IMR-90 (cell line): Measurements from ENCODE around the gene ZFAND5. TPM values are rescaled to one million over a fixed set of nuclear protein-coding genes. Genes with fewer than 3 reads are reported as not detected.
A peak's percentile ranks its signal among the peaks of the same experiment; 100 is the strongest.

Source experiments
- ATAC-seq: fragments of 200-7000 bp; cut with Tn5 transposase; 2 replicates; pipeline ENCODE4 v1.9.1; 2020; ENCODE audit warnings: low read depth, mild to moderate bottlenecking, moderate library complexity
- BruUV-seq: library from RNA; stranded (reverse); fragments of 400-500 nt; replicated peaks from 2 replicates; lab custom pipeline; 2021; lab: Mats Ljungman, UMichigan
- CTCF ChIA-PET: fragments of 300-600 bp; formaldehyde crosslinking; extraction: SDS; loops from one replicate; lab custom pipeline; 2021; ENCODE audit warnings: antibody characterized with exemption; lab: Yijun Ruan, JAX
- POLR2A ChIA-PET: fragments of 300-600 bp; sonication (Branson Sonifier 250); formaldehyde crosslinking; loops from one replicate; lab custom pipeline; 2022; ENCODE audit warnings: antibody characterized with exemption; ENCODE audit not compliant: unreplicated experiment; lab: Charles Lee
- DNase-seq: peaks from one replicate; pipeline ENCODE4 v3.0.0; 2013
- H2AFZ ChIP-seq: replicated peaks from 2 replicates; pipeline ENCODE3; 2013; ENCODE audit warnings: low read length, mild to moderate bottlenecking; ENCODE audit not compliant: poor library complexity
- H2AK5ac ChIP-seq: 2 replicates; pipeline ENCODE4 v1.6.1; 2013; ENCODE audit warnings: low read depth, low read length, inconsistent platforms
- H2AK9ac ChIP-seq: replicated peaks from 2 replicates; pipeline ENCODE3; 2013; ENCODE audit warnings: mild to moderate bottlenecking, low read depth, low read length, moderate library complexity; ENCODE audit not compliant: poor library complexity
- H2BK120ac ChIP-seq: 2 replicates; pipeline ENCODE4 v1.6.1; 2013; ENCODE audit warnings: low read depth, low read length, inconsistent platforms
- H2BK15ac ChIP-seq: 3 replicates; pipeline ENCODE4 v1.6.1; 2013; ENCODE audit warnings: low read depth, low read length, inconsistent platforms
- H2BK20ac ChIP-seq: 2 replicates; pipeline ENCODE4 v1.6.1; 2013; ENCODE audit warnings: low read depth, mild to moderate bottlenecking, inconsistent platforms, low read length, moderate library complexity
- H2BK5ac ChIP-seq: 2 replicates; pipeline ENCODE4 v1.6.1; 2013; ENCODE audit warnings: mild to moderate bottlenecking, low read depth, low read length, inconsistent platforms; ENCODE audit not compliant: poor library complexity, severe bottlenecking
- H3K14ac ChIP-seq: replicated peaks from 2 replicates; pipeline ENCODE4 v1.6.1; 2013; ENCODE audit warnings: low read depth, low read length, inconsistent platforms
- H3K18ac ChIP-seq: 2 replicates; pipeline ENCODE4 v1.6.1; 2013; ENCODE audit warnings: low read depth, low read length, control low read depth
- H3K23ac ChIP-seq: 2 replicates; pipeline ENCODE4 v1.6.1; 2013; ENCODE audit warnings: low read depth, low read length, inconsistent platforms
- H3K27ac ChIP-seq: 2 replicates; pipeline ENCODE4 v1.5.1; 2013; ENCODE audit warnings: mild to moderate bottlenecking, control low read depth, low read length; ENCODE audit not compliant: insufficient read depth
- H3K27me3 ChIP-seq: 2 replicates; pipeline ENCODE4 v1.6.1; 2013; ENCODE audit warnings: low read length; ENCODE audit not compliant: control insufficient read depth, insufficient read depth
- H3K36me3 ChIP-seq: 2 replicates; pipeline ENCODE4 v1.6.1; 2013; ENCODE audit warnings: low read length, mixed read lengths; ENCODE audit not compliant: control insufficient read depth, insufficient read depth
- H3K4ac ChIP-seq: 2 replicates; pipeline ENCODE4 v1.6.1; 2013; ENCODE audit warnings: low read depth, low read length, inconsistent platforms
- H3K4me1 ChIP-seq: 2 replicates; pipeline ENCODE4 v1.6.1; 2013; ENCODE audit warnings: low read length, mixed read lengths; ENCODE audit not compliant: control insufficient read depth, insufficient read depth
- H3K4me2 ChIP-seq: 2 replicates; pipeline ENCODE4 v1.6.1; 2013; ENCODE audit warnings: low read depth, mild to moderate bottlenecking, control low read depth, low read length, moderate library complexity
- H3K4me3 ChIP-seq: 2 replicates; pipeline ENCODE4 v1.5.1; 2013; ENCODE audit warnings: low read depth, mild to moderate bottlenecking, control low read depth, low read length, moderate library complexity; ENCODE audit not compliant: insufficient read depth
- H3K56ac ChIP-seq: 2 replicates; pipeline ENCODE4 v1.6.1; 2013; ENCODE audit warnings: low read length, inconsistent platforms; ENCODE audit not compliant: insufficient read depth; ENCODE audit errors: extremely low read depth
- H3K79me1 ChIP-seq, 2 experiments: 2 replicates each; pipeline ENCODE4 v1.6.1; 2013; ENCODE audit warnings: low read length in 2 of 2, inconsistent platforms in 1 of 2, low read depth in 1 of 2
- H3K9ac ChIP-seq: 2 replicates; pipeline ENCODE4 v1.6.1; 2013; ENCODE audit warnings: low read depth, low read length, control low read depth
- H3K9me1 ChIP-seq: 2 replicates; pipeline ENCODE4 v1.6.1; 2013; ENCODE audit warnings: low read length, inconsistent platforms; ENCODE audit not compliant: insufficient read depth
- H3K9me3 ChIP-seq: 2 replicates; pipeline ENCODE4 v1.6.1; 2013; ENCODE audit warnings: low read length; ENCODE audit not compliant: control insufficient read depth, insufficient read depth
- H4K20me1 ChIP-seq: 2 replicates; pipeline ENCODE4 v1.6.1; 2013; ENCODE audit warnings: low read length, inconsistent platforms; ENCODE audit not compliant: insufficient read depth
- H4K5ac ChIP-seq: 2 replicates; pipeline ENCODE4 v1.6.1; 2013; ENCODE audit warnings: mild to moderate bottlenecking, low read depth, low read length, control low read depth
- H4K8ac ChIP-seq, 2 experiments: 2 replicates each; pipeline ENCODE4 v1.6.1; 2013; ENCODE audit warnings: low read depth in 2 of 2, low read length in 2 of 2, control low read depth in 1 of 2, inconsistent platforms in 1 of 2
- H4K91ac ChIP-seq: 2 replicates; pipeline ENCODE4 v1.6.1; 2013; ENCODE audit warnings: low read depth, low read length, inconsistent platforms; ENCODE audit not compliant: insufficient read depth
- BHLHE40 ChIP-seq: fragments of 150-350 bp; IDR thresholded peaks from 2 replicates; pipeline ENCODE4 v1.6.1; 2016; ENCODE audit warnings: mild to moderate bottlenecking, low read depth, low read length
- CEBPB ChIP-seq: IDR thresholded peaks from 2 replicates; pipeline ENCODE4 v1.6.1; 2012; ENCODE audit warnings: low read depth, low read length, improper control_type of control experiment
- CHD1 ChIP-seq: IDR thresholded peaks from 2 replicates; pipeline ENCODE4 v1.6.1; 2012; ENCODE audit warnings: low read depth, low read length, improper control_type of control experiment
- FOS ChIP-seq: fragments of 150-350 bp; IDR thresholded peaks from 2 replicates; pipeline ENCODE4 v1.6.1; 2016; ENCODE audit warnings: low read depth, low read length
- MAFK ChIP-seq: IDR thresholded peaks from 2 replicates; pipeline ENCODE4 v1.6.1; 2012; ENCODE audit warnings: low read depth, low read length, improper control_type of control experiment
- MAZ ChIP-seq: IDR thresholded peaks from 2 replicates; pipeline ENCODE4 v1.6.1; 2012; ENCODE audit warnings: low read depth, mild to moderate bottlenecking, low read length, improper control_type of control experiment, moderate library complexity, borderline replicate concordance
- MXI1 ChIP-seq: IDR thresholded peaks from 2 replicates; pipeline ENCODE4 v1.6.1; 2012; ENCODE audit warnings: low read depth, mild to moderate bottlenecking, low read length, moderate library complexity, borderline replicate concordance
- NFE2L2 ChIP-seq: fragments of 150-350 bp; IDR thresholded peaks from 2 replicates; pipeline ENCODE4 v1.6.1; 2016; ENCODE audit warnings: low read depth, mild to moderate bottlenecking, low read length
- POLR2A ChIP-seq: IDR thresholded peaks from 2 replicates; pipeline ENCODE4 v1.6.1; 2012; ENCODE audit warnings: mild to moderate bottlenecking, low read depth, low read length
- RAD21 ChIP-seq: IDR thresholded peaks from 2 replicates; pipeline ENCODE4 v1.6.1; 2012; ENCODE audit warnings: low read length, improper control_type of control experiment
- RCOR1 ChIP-seq: IDR thresholded peaks from 2 replicates; pipeline ENCODE4 v1.6.1; 2012; ENCODE audit warnings: mild to moderate bottlenecking, low read length, improper control_type of control experiment; ENCODE audit not compliant: insufficient replicate concordance
- RFX5 ChIP-seq: IDR thresholded peaks from 2 replicates; pipeline ENCODE4 v1.8.0; 2012; ENCODE audit warnings: low read depth, mild to moderate bottlenecking, low read length, moderate library complexity
- SMC3 ChIP-seq: fragments of 150-350 bp; IDR thresholded peaks from 2 replicates; pipeline ENCODE4 v1.6.1; 2016; ENCODE audit warnings: low read depth, mild to moderate bottlenecking, antibody characterized with exemption, low read length, moderate library complexity
- whole genome bisulfite sequencing, 2 experiments: methylation state at CpG; one replicate each; pipeline versions ENCODE4 v1.1.5 to v1.1.7; 2013; ENCODE audit warnings: missing lambda C conversion rate in 2 of 2; ENCODE audit not compliant: insufficient read length in 1 of 2; ENCODE audit errors: extremely low coverage in 2 of 2; 5-methylcytosine and 5-hydroxymethylcytosine counted together
- dilution Hi-C: fragments of 300-500 bp; cut with HindIII; formaldehyde crosslinking; loops from one replicate; pipeline ENCODE4 v1.14.3; 2018; ENCODE audit warnings: low sequenced_read_pairs; ENCODE audit not compliant: unreplicated experiment
- in situ Hi-C: fragments of 300-500 bp; cut with MboI; formaldehyde crosslinking; loops from 3 replicates; pipeline ENCODE4 v1.14.3; 2019; ENCODE audit warnings: low sequenced_read_pairs, inconsistent platforms, mixed read lengths
- intact Hi-C: fragments of 100-400 bp; cut with micrococcal nuclease; formaldehyde crosslinking; loops from 2 replicates; pipeline ENCODE4 v1.10.0; 2022
- polyA plus RNA-seq, 3 experiments: library from polyadenylated mRNA; depleted of rRNA; stranded (reverse); fragments of >200 nt; gene quantifications; 2 replicates each; pipeline ENCODE4 v1.2.3, GENCODE V29; 2012; ENCODE audit warnings: low replicate concordance in 1 of 3
- total RNA-seq: library from RNA; depleted of rRNA; stranded (reverse); fragments of >200 nt; gene quantifications from 2 replicates; pipeline ENCODE4 v1.2.3, GENCODE V29; 2012
- TF ChIP-seq, protein P1 (sequence below): conservative IDR thresholded peaks from 2 replicates; pipeline ENCODE4 v1.5.1; 2012; ENCODE audit warnings: mild to moderate bottlenecking, low read depth, low read length, improper control_type of control experiment
- TF ChIP-seq, protein P2 (sequence below): fragments of 150-350 bp; IDR thresholded peaks from 2 replicates; pipeline ENCODE4 v1.6.1; 2016; ENCODE audit warnings: low read depth, mild to moderate bottlenecking, low read length, moderate library complexity, borderline replicate concordance
- TF ChIP-seq, protein P3 (sequence below): fragments of 150-350 bp; IDR thresholded peaks from 2 replicates; pipeline ENCODE4 v1.6.1; 2017; ENCODE audit warnings: mild to moderate bottlenecking, antibody characterized with exemption, low read length, low read depth

ZFAND5 gene
- total and polyA plus RNA-seq, 2 of the 4 experiments (the other 2 are of a cell fraction), result 35.8 to 85.2 TPM

DNA sequence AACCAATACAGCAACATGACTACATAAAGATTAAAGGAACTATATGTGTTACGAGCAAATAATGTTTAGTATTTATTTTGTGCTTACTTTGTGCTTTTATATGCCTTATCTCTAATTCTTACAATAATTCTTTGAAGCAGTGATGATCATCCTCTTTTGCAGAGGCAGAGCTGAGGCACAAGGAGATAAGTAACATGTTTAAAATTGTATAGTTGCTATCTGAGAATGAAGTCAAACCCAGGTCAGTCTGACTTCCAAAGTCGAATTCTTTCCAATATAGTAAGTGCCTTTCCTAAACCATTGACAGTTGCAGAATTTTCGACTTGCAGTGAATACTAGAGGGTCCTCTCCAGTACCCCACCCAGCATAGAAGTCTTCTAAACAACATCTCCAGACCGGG is 12.0 kb upstream of the ZFAND5 start:
- dilution Hi-C loops, result no loop called here
- CTCF ChIA-PET, result no interaction called here
- no CpG with 5 or more reads among the region's 4 CpGs for WGBS, 2 experiments

More for the DNA sequence above, 12.0 kb upstream of the ZFAND5 start:
- no peaks in the 10 kb centered on the region for H4K20me1 ChIP-seq
- no peak overlapping the region for H2AK5ac ChIP-seq
- no peaks in the 10 kb centered on the region for H3K9me1 ChIP-seq
- no peak overlapping the region for H4K8ac ChIP-seq
- H3K27me3 ChIP-seq, result no peaks in the 10 kb centered on the region
- H2AFZ ChIP-seq, result no peak overlapping the region
- no peak overlapping the region for H3K56ac ChIP-seq
- peak overlapping the region; percentile 6; the same call in 1 of the 2 replicates for H4K91ac ChIP-seq
- in situ Hi-C loops, result no loop called here
- H2BK120ac ChIP-seq, result no peak overlapping the region
- H3K4me1 ChIP-seq, result peaks cover 8% of the 10 kb centered on the region
- H3K4me2 ChIP-seq, result no peak overlapping the region
- H3K36me3 ChIP-seq, result no peaks in the 10 kb centered on the region
- H3K18ac ChIP-seq, result no peak overlapping the region; the same call in 1 of the 2 replicates
- H3K23ac ChIP-seq, result no peak overlapping the region
- no peak overlapping the region for H2BK5ac ChIP-seq
- ATAC-seq (no peak), DNase-seq (no peak)
- BruUV-seq, result no TSS peak
- no peak for TF ChIP-seq RCOR1
- TF ChIP-seq MAZ, result no peak
- no peak for TF ChIP-seq MXI1
- TF ChIP-seq, protein P1, sequence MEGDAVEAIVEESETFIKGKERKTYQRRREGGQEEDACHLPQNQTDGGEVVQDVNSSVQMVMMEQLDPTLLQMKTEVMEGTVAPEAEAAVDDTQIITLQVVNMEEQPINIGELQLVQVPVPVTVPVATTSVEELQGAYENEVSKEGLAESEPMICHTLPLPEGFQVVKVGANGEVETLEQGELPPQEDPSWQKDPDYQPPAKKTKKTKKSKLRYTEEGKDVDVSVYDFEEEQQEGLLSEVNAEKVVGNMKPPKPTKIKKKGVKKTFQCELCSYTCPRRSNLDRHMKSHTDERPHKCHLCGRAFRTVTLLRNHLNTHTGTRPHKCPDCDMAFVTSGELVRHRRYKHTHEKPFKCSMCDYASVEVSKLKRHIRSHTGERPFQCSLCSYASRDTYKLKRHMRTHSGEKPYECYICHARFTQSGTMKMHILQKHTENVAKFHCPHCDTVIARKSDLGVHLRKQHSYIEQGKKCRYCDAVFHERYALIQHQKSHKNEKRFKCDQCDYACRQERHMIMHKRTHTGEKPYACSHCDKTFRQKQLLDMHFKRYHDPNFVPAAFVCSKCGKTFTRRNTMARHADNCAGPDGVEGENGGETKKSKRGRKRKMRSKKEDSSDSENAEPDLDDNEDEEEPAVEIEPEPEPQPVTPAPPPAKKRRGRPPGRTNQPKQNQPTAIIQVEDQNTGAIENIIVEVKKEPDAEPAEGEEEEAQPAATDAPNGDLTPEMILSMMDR, result no peak
- no peak for TF ChIP-seq CEBPB
- no peak for TF ChIP-seq SMC3
- TF ChIP-seq RAD21, result no peak
- TF ChIP-seq BHLHE40, result no peak
- TF ChIP-seq RFX5, result no peak
- no peak for TF ChIP-seq NFE2L2
- TF ChIP-seq CHD1, result no peak
- TF ChIP-seq, protein P2, sequence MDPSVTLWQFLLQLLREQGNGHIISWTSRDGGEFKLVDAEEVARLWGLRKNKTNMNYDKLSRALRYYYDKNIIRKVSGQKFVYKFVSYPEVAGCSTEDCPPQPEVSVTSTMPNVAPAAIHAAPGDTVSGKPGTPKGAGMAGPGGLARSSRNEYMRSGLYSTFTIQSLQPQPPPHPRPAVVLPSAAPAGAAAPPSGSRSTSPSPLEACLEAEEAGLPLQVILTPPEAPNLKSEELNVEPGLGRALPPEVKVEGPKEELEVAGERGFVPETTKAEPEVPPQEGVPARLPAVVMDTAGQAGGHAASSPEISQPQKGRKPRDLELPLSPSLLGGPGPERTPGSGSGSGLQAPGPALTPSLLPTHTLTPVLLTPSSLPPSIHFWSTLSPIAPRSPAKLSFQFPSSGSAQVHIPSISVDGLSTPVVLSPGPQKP, result no peak
- TF ChIP-seq FOS, result no peak
- TF ChIP-seq POLR2A, result no peak
- TF ChIP-seq MAFK, result no peak
- TF ChIP-seq, protein P3, sequence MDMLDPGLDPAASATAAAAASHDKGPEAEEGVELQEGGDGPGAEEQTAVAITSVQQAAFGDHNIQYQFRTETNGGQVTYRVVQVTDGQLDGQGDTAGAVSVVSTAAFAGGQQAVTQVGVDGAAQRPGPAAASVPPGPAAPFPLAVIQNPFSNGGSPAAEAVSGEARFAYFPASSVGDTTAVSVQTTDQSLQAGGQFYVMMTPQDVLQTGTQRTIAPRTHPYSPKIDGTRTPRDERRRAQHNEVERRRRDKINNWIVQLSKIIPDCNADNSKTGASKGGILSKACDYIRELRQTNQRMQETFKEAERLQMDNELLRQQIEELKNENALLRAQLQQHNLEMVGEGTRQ, result no peak
- no peaks in the 10 kb centered on the region for H3K9me3 ChIP-seq
- peak overlapping the region; percentile 5; the same call in 1 of the 2 replicates for H2BK20ac ChIP-seq
- no peak overlapping the region for H3K27ac ChIP-seq
- no peak overlapping the region for H2AK9ac ChIP-seq
- no peak overlapping the region; the same call in 1 of the 2 replicates for H4K5ac ChIP-seq
- POLR2A ChIA-PET, result no interaction called here
- no peak overlapping the region for H3K4me3 ChIP-seq
- H2BK15ac ChIP-seq, result 0 out of 3 replicates have a peak overlapping the region, but pooled peaks have one; percentile 0
- no peak overlapping the region for H3K14ac ChIP-seq
- H3K4ac ChIP-seq, result peak overlapping the region; percentile 16; the same call in 1 of the 2 replicates
- no peaks in the 10 kb centered on the region for H3K79me1 ChIP-seq
- intact Hi-C loops, result no loop called here
- H3K9ac ChIP-seq, result no peak overlapping the region
